Fibroblast of pulmonary artery (primary cell): Measurements from ENCODE around the gene IBA57.
A peak's percentile ranks its signal among the peaks of the same experiment; 100 is the strongest.

Source experiments
- DNase-seq: peaks from one replicate; pipeline ENCODE4 v3.0.0-alpha.2; 2010; ENCODE audit warnings: low read depth
- H3K4me3 ChIP-seq: replicated peaks from 2 replicates; pipeline ENCODE4 v1.5.1; 2011; ENCODE audit warnings: low read depth, mild to moderate bottlenecking, control low read depth, low read length, moderate library complexity
- TF ChIP-seq, protein P1 (sequence below): IDR thresholded peaks from 2 replicates; pipeline ENCODE4 v1.5.1; 2011; ENCODE audit warnings: mild to moderate bottlenecking, control low read depth, low read length, inconsistent platforms; ENCODE audit errors: missing control alignments

IBA57 gene

DNA sequence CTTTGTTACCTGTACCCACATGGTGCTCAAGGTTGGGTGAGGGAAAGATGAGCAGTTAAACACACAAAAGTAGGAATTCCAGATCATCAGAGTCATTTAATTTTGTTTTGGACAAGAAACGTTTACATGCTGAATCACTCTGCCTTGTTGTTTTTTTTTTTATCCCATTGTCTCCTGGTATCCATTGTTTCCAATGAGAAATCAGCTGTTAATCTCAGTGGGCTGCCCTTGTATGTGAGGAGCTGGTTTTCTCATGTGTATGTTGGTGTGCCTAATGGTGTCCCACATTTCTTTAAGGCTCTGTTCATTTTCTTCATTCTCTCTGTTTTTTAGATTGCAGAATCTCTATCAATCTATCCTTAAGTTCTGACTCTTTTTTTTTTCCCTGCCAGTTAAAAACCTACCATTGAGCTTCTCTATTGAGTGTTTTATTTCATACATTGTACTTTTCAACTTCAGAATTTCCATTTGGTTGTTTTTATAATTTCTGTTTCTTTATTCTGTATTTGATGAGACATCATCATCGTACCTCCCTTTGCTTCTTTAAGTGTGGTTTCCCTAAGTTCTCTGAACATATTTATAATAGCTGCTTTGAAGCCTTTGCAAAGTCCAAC is 33.5 kb downstream of the IBA57 start:
- peak; percentile 8 for DNase-seq
- TF ChIP-seq, protein P1, sequence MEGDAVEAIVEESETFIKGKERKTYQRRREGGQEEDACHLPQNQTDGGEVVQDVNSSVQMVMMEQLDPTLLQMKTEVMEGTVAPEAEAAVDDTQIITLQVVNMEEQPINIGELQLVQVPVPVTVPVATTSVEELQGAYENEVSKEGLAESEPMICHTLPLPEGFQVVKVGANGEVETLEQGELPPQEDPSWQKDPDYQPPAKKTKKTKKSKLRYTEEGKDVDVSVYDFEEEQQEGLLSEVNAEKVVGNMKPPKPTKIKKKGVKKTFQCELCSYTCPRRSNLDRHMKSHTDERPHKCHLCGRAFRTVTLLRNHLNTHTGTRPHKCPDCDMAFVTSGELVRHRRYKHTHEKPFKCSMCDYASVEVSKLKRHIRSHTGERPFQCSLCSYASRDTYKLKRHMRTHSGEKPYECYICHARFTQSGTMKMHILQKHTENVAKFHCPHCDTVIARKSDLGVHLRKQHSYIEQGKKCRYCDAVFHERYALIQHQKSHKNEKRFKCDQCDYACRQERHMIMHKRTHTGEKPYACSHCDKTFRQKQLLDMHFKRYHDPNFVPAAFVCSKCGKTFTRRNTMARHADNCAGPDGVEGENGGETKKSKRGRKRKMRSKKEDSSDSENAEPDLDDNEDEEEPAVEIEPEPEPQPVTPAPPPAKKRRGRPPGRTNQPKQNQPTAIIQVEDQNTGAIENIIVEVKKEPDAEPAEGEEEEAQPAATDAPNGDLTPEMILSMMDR: no peak
- no peak overlapping the region for H3K4me3 ChIP-seq

DNA sequence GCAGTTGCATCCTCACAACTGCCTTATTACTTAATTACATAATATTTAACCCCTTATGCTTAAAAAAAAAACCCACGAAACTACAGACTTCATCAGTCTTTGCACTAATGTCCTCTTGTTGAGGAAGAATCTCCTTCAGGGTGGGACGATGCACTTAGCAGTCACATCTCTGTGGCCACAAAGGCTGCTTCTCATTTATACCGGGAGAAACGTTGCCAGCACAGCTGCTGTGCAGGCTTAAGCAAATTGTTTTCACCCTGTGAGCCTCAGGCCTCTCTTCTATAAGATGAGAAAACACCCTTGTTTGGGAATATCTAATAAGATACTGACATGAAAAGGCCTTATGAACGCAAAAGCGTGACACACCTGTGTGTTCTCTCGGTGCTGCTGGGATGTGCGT is 39.4 kb downstream of the IBA57 start:
- TF ChIP-seq, protein P1: no peak
- DNase-seq: no peak
- no peak overlapping the region for H3K4me3 ChIP-seq

DNA sequence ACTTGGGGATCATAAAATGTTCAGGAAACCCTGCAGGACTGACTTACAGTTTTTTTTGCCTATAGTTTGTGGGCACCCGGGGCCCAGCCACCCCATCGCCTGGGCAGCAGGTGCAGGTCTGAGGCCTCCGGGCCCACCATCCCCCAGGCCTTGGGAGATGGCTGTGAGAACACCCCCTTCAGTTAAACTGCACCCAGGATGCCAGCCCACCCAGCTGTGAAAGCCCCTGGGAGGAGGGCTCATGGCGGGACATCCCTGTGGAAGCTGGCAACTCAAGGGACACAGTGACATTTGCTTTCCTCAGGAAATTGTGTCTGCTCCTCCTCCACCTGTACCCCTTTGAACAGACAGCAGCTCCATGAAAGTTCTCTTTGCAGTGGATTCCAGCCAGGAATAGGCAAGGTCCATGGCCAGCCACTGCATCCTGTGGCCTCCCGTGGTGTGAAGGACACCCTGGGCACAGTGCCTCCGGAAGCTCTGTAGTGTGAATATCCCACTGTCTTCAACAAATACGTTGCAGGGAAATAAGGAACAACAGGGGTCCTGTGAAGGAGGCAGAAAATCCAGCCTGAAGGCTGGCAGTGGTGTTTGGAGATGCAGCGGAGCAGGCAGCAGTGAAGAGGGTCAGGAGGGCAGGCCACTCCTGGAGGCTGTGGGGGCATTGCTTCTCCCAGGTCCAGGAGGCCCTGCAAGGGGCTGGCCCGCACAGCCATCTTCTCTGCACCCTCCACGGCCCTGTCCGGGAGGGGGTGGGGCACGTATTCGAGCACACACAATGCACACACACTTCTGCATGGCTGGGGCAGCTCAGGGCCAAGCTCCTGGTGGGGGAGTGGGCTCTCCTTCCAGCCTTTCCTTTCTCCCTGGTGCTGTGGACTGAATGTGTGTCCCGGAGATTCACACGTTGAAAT is 40.2 kb downstream of the IBA57 start:
- no peak overlapping the region for H3K4me3 ChIP-seq
- TF ChIP-seq, protein P1: no peak
- DNase-seq: no peak

DNA sequence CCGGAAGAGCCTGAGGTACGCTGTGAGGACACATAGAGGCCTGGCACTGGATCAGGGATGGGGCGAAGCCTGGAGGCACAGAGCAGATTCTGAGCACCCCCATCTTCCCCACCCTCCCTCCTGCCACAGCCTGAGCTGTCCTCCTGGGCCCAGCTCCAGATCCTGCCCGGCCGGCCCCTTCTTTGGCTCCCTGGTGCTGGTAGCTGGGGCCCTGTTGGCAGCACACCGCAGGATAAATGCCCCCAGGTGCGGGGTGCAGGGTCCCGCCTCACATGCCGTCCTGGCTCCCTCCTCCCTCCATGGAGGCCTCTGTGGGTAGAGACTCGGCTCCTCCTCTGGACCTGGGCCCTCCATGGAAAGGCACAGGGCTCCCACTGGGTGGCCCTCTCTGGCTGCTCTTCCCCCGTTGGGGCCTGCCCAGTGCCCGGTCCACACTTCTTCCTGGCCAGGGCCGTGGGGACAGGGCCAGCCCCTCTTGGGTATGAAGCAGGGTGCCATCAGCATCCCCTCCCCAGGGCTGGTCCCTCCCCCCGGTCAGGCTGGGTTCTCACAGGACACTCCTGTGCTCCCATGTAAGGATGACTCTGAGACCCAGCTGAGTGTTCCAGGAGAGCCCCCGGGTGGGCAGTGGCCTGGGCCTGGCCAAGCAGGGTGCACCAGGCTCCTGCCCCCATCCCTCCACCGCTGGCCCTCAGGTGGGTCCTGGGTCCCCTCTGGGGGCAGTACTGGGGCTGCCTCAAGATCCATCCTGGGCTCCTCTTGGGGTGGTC is 41.2 kb downstream of the IBA57 start:
- TF ChIP-seq, protein P1: no peak
- no peak for DNase-seq
- no peak overlapping the region for H3K4me3 ChIP-seq

DNA sequence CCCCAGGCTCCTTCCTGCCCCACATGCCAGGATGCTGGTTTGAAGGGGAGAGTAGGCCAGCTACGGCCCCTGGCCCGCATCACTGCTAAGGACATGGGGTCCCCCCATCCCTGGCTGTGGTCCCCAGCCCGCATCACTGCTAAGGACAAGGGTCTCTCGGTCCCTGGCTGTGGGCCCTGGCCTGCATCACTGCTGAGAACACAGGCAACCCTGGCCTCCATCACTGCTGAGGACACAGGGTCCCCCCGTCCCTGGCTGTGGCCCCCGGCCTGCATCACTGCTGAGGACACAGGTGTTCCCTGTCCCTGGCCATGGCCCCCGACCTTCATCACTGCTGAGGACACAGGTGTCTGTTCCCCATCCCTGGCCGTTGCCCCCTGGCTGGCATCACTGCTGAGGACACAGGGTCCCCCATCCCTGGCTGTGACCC is 41.8 kb downstream of the IBA57 start:
- no peak overlapping the region for H3K4me3 ChIP-seq
- TF ChIP-seq, protein P1: no peak
- DNase-seq: no peak

DNA sequence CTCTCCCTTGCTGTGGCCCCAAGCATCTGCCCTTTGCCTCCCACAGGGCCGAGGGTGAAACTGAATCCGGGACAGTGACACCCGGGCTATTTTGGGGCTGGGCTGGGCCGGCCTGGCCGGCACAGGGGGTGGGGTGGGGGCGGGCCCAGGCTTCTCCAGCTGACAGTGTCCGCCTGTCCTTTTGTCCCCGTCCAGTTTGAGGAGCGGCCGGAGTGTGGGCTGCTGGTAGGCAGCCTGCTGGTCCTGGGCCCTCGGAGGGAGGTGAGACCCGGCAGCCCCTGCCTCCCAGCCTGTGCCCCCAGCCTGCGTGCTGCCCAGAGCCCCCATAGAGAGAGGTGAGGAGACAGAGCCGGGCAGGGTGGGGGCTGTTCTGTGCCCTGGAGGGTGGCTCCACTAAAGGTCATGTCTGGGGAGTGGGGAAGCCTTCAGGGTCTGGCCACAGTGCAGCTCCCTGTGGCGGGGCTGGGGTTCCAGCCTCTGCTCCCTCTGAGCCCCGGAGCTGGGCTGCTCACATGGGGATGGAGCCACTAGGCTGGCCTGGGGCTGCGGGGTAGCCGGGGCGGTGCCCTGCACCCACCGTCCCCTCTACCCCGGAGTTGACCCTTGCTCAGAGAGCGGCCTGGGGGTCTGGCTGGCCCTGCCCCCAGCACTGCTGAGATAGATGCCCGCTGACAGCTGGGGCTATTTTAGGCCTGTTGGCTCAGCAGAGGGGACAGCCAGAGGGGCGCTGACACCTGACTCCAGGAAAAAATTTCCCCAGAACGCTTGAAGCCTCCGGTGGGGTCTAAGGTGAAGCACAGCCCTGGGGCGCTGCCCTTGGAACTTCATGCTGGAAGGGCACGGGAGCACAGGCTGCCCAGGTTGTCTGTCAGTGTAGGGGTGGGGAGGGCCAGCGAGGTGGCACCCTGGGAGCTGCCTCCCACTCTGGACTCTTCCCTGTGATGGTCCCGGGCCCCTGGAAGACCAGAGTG is 42.5 kb downstream of the IBA57 start, which contains the start of gene OBSCN:
Gene OBSCN (plus strand): TSS at position 194 of the 971 bp plus-strand sequence. CDS start 3,740 bp downstream, outside the sequence.
- TF ChIP-seq, protein P1: no peak
- DNase-seq: no peak
- H3K4me3 ChIP-seq: no peak within 1 kb of the TSS
